ENCODE measurements around the gene GHRL. TPM values are rescaled to one million over a fixed set of nuclear protein-coding genes. Genes with fewer than 3 reads are reported as not detected.

The GHRL gene
- total RNA-seq, 1 donor from 2014 or later, result 45.8 TPM

GRCh38 chr3:10335190-10335738, 42.5 kb upstream of the GHRL start:
- no peaks in the 10 kb centered on the region for H3K36me3 Mint-ChIP-seq (ENCODE audit: insufficient read depth)
- H3K27me3 Mint-ChIP-seq, result peaks cover 24% of the 10 kb centered on the region
- H3K9me3 Mint-ChIP-seq (ENCODE audit: low read depth), result no peaks in the 10 kb centered on the region
- H3K4me3 Mint-ChIP-seq (ENCODE audit: low read depth), result no peak overlapping the region
- H3K4me1 Mint-ChIP-seq (ENCODE audit: low read depth), result peaks cover 11% of the 10 kb centered on the region
- TF ChIP-seq CTCF (IDR thresholded peaks at IDR 0.05; ENCODE audit: unreplicated experiment), result no peak
- no peak overlapping the region for H3K27ac Mint-ChIP-seq
- DNase-seq (ENCODE audit: low spot score, unreplicated experiment), result no peak

GRCh38 chr3:10334459-10334858, 41.7 kb upstream of the GHRL start:
- no peak overlapping the region for H3K27ac Mint-ChIP-seq
- TF ChIP-seq CTCF (IDR thresholded peaks at IDR 0.05; ENCODE audit: unreplicated experiment), result peak; percentile 52
- no peaks in the 10 kb centered on the region for H3K36me3 Mint-ChIP-seq (ENCODE audit: insufficient read depth)
- no peaks in the 10 kb centered on the region for H3K9me3 Mint-ChIP-seq (ENCODE audit: low read depth)
- H3K27me3 Mint-ChIP-seq, result peaks cover 26% of the 10 kb centered on the region
- H3K4me3 Mint-ChIP-seq (ENCODE audit: low read depth), result no peak overlapping the region
- peaks cover 11% of the 10 kb centered on the region for H3K4me1 Mint-ChIP-seq (ENCODE audit: low read depth)
- no peak for DNase-seq (ENCODE audit: low spot score, unreplicated experiment)

GRCh38 chr3:10334042-10334441, 41.3 kb upstream of the GHRL start:
- no peak overlapping the region for H3K27ac Mint-ChIP-seq
- TF ChIP-seq CTCF (IDR thresholded peaks at IDR 0.05; ENCODE audit: unreplicated experiment), result no peak
- no peaks in the 10 kb centered on the region for H3K9me3 Mint-ChIP-seq (ENCODE audit: low read depth)
- DNase-seq (ENCODE audit: low spot score, unreplicated experiment), result no peak
- peaks cover 30% of the 10 kb centered on the region for H3K27me3 Mint-ChIP-seq
- H3K4me3 Mint-ChIP-seq (ENCODE audit: low read depth), result no peak overlapping the region
- peaks cover 8% of the 10 kb centered on the region for H3K4me1 Mint-ChIP-seq (ENCODE audit: low read depth)
- H3K36me3 Mint-ChIP-seq (ENCODE audit: insufficient read depth), result no peaks in the 10 kb centered on the region

- H3K4me3 Mint-ChIP-seq (ENCODE audit: low read depth), result no peak overlapping the region
- peaks cover 2% of the 10 kb centered on the region for H3K4me1 Mint-ChIP-seq (ENCODE audit: low read depth)
- H3K27me3 Mint-ChIP-seq, result peaks cover 38% of the 10 kb centered on the region
- H3K9me3 Mint-ChIP-seq (ENCODE audit: low read depth), result no peaks in the 10 kb centered on the region
- TF ChIP-seq CTCF (IDR thresholded peaks at IDR 0.05; ENCODE audit: unreplicated experiment), result no peak
- no peaks in the 10 kb centered on the region for H3K36me3 Mint-ChIP-seq (ENCODE audit: insufficient read depth)
- no peak for DNase-seq (ENCODE audit: low spot score, unreplicated experiment)
- H3K27ac Mint-ChIP-seq, result no peak overlapping the region
These were observed 40.6 kb upstream of the GHRL start for GRCh38 chr3:10333349-10333650.

GRCh38 chr3:10332481-10333348, 40.0 kb upstream of the GHRL start:
- Mint-ChIP-seq H3K9me3 (ENCODE audit: low read depth) (no peaks in the 10 kb centered on the region), H3K27ac (no peak overlapping the region), H3K4me3 (ENCODE audit: low read depth) (no peak overlapping the region), H3K36me3 (ENCODE audit: insufficient read depth) (no peaks in the 10 kb centered on the region), H3K27me3 (peaks cover 42% of the 10 kb centered on the region), H3K4me1 (ENCODE audit: low read depth) (no peaks in the 10 kb centered on the region)
- TF ChIP-seq CTCF (IDR thresholded peaks at IDR 0.05; ENCODE audit: unreplicated experiment), result no peak
- no peak for DNase-seq (ENCODE audit: low spot score, unreplicated experiment)

Data from progenitor cell of endocrine pancreas (in vitro differentiated cells).